ENCODE data around the gene MYH7. TPM values are rescaled to one million over a fixed set of nuclear protein-coding genes. Genes with fewer than 3 reads are reported as not detected.

Gene MYH7
- total and polyA plus RNA-seq, 2 of the 4 experiments (the other 2 are of a cell fraction), result not detected

GRCh38 chr14:23430016-23430722 is 5.3 kb downstream of the MYH7 start:
- H3K4me2 ChIP-seq (ENCODE audit: low read depth, low read length), result no peak overlapping the region
- H3K4ac ChIP-seq (ENCODE audit: low read depth, low read length), result no peak overlapping the region
- no peak overlapping the region for H3K23ac ChIP-seq (ENCODE audit: low read depth, low read length)
- H2BK5ac ChIP-seq (ENCODE audit: low read depth, low read length, poor library complexity, severe bottlenecking), result no peak overlapping the region
- H3K79me1 ChIP-seq (ENCODE audit: low read depth in 1 of 2, low read length in 2 of 2), result no peaks in the 10 kb centered on the region
- no peaks in the 10 kb centered on the region for H4K20me1 ChIP-seq (ENCODE audit: insufficient read depth, low read length)
- H3K56ac ChIP-seq (ENCODE audit: extremely low read depth, insufficient read depth, low read length), result no peak overlapping the region
- no peaks in the 10 kb centered on the region for H3K9me1 ChIP-seq (ENCODE audit: insufficient read depth, low read length)
- H3K9ac ChIP-seq (ENCODE audit: low read depth, low read length), result no peak overlapping the region
- no peak overlapping the region for H3K27ac ChIP-seq (ENCODE audit: insufficient read depth, low read length)
- POLR2A ChIA-PET (ENCODE audit: unreplicated experiment), result no interaction called here
- H3K4me3 ChIP-seq (ENCODE audit: insufficient read depth, low read depth, low read length), result no peak overlapping the region
- intact Hi-C loops (cut with micrococcal nuclease), result no loop called here
- in situ Hi-C loops (cut with MboI; ENCODE audit: low sequenced_read_pairs), result no loop called here
- TF ChIP-seq MAZ (IDR thresholded peaks at IDR 0.05; ENCODE audit: borderline replicate concordance, low read depth, low read length), result no peak
- no peak for TF ChIP-seq CTCF (conservative IDR thresholded peaks at IDR 0.05; ENCODE audit: low read depth, low read length)
- TF ChIP-seq CHD1 (IDR thresholded peaks at IDR 0.05; ENCODE audit: low read depth, low read length), result no peak
- TF ChIP-seq NFE2L2 (IDR thresholded peaks at IDR 0.05; ENCODE audit: low read depth, low read length), result no peak
- no peak for TF ChIP-seq RAD21 (IDR thresholded peaks at IDR 0.05; ENCODE audit: low read length)
- no peak for TF ChIP-seq BHLHE40 (IDR thresholded peaks at IDR 0.05; ENCODE audit: low read depth, low read length)
- no peak for TF ChIP-seq RCOR1 (IDR thresholded peaks at IDR 0.05; ENCODE audit: insufficient replicate concordance, low read length)
- TF ChIP-seq MXI1 (IDR thresholded peaks at IDR 0.05; ENCODE audit: borderline replicate concordance, low read depth, low read length), result no peak
- TF ChIP-seq ELK1 (IDR thresholded peaks at IDR 0.05; ENCODE audit: borderline replicate concordance, low read depth, low read length), result no peak
- TF ChIP-seq SMC3 (IDR thresholded peaks at IDR 0.05; ENCODE audit: low read depth, low read length), result no peak
- no peak for TF ChIP-seq USF2 (IDR thresholded peaks at IDR 0.05; ENCODE audit: low read depth, low read length)
- no peak for TF ChIP-seq RFX5 (IDR thresholded peaks at IDR 0.05; ENCODE audit: low read depth, low read length)
- no peak for TF ChIP-seq CEBPB (IDR thresholded peaks at IDR 0.05; ENCODE audit: low read depth, low read length)
- no peak for TF ChIP-seq POLR2A (IDR thresholded peaks at IDR 0.05; ENCODE audit: low read depth, low read length)
- no peaks in the 10 kb centered on the region for H3K4me1 ChIP-seq (ENCODE audit: control insufficient read depth, insufficient read depth, low read length)
- H2BK20ac ChIP-seq (ENCODE audit: low read depth, low read length), result no peak overlapping the region
- H4K91ac ChIP-seq (ENCODE audit: insufficient read depth, low read depth, low read length), result no peak overlapping the region
- no TSS peak for BruUV-seq (replicated peaks)
- no peak overlapping the region for H2AK5ac ChIP-seq (ENCODE audit: low read depth, low read length)
- CTCF ChIA-PET, result no interaction called here
- dilution Hi-C loops (cut with HindIII; ENCODE audit: low sequenced_read_pairs, unreplicated experiment), result no loop called here
- no peak overlapping the region for H2BK120ac ChIP-seq (ENCODE audit: low read depth, low read length)
- no peak overlapping the region for H2AFZ ChIP-seq (replicated peaks; ENCODE audit: low read length, poor library complexity)
- H3K14ac ChIP-seq (replicated peaks; ENCODE audit: low read depth, low read length), result no peak overlapping the region
- H2AK9ac ChIP-seq (replicated peaks; ENCODE audit: low read depth, low read length, poor library complexity), result no peak overlapping the region
- no peaks in the 10 kb centered on the region for H3K9me3 ChIP-seq (ENCODE audit: control insufficient read depth, insufficient read depth, low read length)
- DNase-seq (no peak), ATAC-seq (ENCODE audit: low read depth) (no peak)
- peaks cover 7% of the 10 kb centered on the region; the same call in 1 of the 2 replicates for H3K27me3 ChIP-seq (ENCODE audit: control insufficient read depth, insufficient read depth, low read length)
- 27% methylated on average over 4 of the region's 10 CpGs; no CpG with 5 or more reads in 1 of the 2 experiments for WGBS, 2 experiments (ENCODE audit: extremely low coverage in 2 of 2, insufficient read length in 1 of 2)
- H4K5ac ChIP-seq (ENCODE audit: low read depth, low read length), result no peak overlapping the region
- H2BK15ac ChIP-seq (ENCODE audit: low read depth, low read length), result no peak overlapping the region
- H3K36me3 ChIP-seq (ENCODE audit: control insufficient read depth, insufficient read depth, low read length), result no peaks in the 10 kb centered on the region
- H4K8ac ChIP-seq (ENCODE audit: low read depth in 2 of 2, low read length in 2 of 2), result no peak overlapping the region
- no peak overlapping the region for H3K18ac ChIP-seq (ENCODE audit: low read depth, low read length)
